ENCODE data around the gene JMJD1C.
"Not testable (repeated sequence)": the region's sequence is repeated elsewhere in the genome, so short reads cannot be mapped to it uniquely, and the experiment has no call there.

Gene JMJD1C

DNA sequence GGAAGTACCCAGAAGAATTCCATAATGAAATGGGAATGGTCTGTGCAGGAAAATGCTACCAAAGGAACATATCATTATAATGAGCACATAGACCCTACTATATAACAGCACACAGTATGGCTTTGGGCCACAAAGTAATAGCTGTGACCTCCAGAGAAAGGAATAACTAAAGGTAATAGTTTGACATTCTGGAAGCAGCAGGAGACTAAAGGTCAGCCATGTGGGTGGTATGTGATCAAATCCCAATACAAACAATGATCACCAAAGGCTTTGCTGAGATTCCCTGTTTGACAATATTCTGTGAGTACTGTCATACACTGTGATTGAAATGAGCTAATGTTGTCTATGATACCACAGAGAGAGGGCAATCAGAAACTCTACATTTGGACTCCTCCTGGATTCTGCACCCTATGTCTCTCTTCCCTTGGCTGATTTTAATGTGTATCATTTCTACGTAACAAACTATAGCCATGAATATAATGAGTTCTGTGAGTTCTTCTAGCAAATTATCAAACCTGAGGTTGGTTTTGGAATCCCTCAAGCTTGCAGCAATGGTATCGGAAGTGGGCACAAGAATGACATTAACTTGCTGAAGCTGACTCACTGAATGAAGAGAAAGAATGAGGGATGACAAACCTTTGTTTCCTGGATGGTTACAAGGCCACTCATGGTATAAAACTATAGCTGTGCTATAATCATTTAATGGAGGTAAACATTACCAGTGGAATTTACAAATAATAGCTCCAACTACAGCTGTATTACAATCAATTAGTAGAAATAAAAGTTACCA, 99.6 kb downstream of the JMJD1C start:
- no peak overlapping the region for H3K4me3 ChIP-seq (ENCODE audit: low read length)
- TF ChIP-seq ZNF274 (IDR thresholded peaks at IDR 0.05; ENCODE audit: low read depth, low read length) = no peak

DNA sequence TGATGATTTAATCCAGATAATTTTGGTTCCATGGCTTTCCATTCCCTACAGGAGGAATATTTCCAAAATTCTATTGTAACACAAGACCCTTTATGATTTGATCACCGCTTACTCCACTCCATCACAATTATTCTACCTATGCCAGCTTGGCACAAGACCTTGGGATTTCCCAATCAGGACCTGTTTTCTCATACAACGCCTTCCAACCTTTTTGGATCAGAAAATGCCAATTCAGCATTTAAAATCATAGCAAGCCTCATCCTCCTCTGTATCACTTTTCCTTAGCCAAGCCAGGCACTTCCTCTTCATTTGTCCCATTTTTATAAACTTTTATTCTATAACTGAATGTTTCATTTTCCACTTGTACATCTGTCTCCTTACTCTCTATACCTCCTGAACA, 100.9 kb downstream of the JMJD1C start:
- H3K4me3 ChIP-seq (ENCODE audit: low read length) = no peak overlapping the region
- no peak for TF ChIP-seq ZNF274 (IDR thresholded peaks at IDR 0.05; ENCODE audit: low read depth, low read length)

DNA sequence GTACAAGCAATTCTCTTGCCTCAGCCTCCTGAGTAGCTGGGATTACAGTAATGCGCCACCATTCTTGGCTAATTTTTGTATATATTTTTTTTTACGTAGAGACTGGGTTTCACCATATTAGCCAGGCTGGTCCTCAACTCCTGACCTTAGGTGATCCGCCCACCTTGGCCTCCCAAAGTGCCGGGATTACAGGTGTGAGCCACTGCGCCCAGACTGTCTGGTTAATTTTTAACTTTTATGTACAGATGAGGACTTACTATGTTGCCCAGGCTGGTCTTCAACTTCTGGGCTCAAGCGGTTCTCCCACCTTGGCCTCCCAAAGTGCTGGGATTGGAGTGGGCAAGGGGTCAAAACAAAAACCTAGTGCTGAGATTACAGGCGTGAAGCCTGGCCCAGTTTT, 101.8 kb downstream of the JMJD1C start:
- no peak for TF ChIP-seq ZNF274 (IDR thresholded peaks at IDR 0.05; ENCODE audit: low read depth, low read length)
- no peak overlapping the region for H3K4me3 ChIP-seq (ENCODE audit: low read length)

DNA sequence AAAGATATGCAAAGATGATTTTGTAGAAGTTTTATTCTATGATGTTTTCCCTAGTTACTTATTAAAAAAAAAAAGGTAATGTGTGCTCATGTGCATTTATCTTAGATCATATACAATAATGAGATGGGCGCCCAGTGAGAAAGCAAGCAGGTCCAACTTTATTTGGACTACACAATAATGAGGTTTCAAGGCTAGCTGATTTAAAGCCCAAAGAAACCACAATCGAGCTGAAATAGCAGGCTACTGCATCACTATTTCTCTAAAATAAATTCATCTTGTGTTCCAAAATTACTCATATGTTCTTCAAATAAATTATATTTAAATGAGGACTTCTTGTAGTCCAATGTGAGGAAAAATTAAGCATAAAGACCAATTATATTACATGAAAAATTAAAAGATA, 110.1 kb downstream of the JMJD1C start:
- H3K4me3 ChIP-seq (ENCODE audit: low read length) = no peak overlapping the region
- no peak for TF ChIP-seq ZNF274 (IDR thresholded peaks at IDR 0.05; ENCODE audit: low read depth, low read length)

DNA sequence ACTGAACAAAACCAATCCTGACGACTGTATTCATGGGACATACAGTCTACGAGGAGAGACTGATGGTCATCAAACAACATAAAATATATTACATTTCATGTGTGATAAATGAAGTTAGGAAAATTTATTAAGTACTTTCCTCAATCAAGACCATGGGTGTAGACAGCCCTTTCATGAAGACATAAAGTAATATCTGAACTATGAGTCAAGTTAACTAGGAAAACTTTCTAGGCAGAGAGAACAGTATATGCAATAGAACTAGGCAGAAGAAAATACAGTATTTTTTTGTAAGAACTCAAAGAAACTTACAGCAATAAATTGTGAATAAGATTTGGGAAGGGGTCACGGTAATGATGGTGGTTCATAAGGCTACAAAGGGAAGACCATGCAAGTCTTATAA, 112.8 kb downstream of the JMJD1C start:
- no peak overlapping the region for H3K4me3 ChIP-seq (ENCODE audit: low read length)
- TF ChIP-seq ZNF274 (IDR thresholded peaks at IDR 0.05; ENCODE audit: low read depth, low read length) = no peak

DNA sequence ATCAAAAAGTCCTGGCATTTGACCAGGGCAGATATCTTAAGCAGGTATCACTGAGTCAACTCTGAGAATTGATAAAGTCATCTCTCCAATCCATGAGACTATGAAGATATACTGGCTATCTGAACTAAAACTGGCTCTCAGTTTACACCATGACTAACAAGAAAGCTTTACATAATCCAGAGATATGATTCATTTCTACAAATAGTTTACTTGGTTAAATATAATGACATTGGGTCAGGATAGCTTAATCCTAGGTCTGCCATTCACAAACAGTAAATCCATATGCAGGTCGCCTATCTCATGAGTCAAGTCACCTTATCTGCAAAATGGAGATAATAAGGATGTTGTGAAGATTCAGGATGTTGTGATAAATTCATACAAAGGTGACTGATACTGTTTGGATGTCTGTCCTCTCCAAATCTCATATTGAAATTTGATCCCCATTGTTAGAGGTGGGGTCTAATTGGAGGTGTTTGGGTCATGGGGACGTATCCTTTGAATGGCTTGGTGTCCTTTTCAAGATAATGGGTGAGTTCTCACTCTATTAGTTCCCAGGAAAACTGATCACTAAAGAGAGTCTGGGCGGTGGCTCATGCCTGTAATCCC, 117.4 kb downstream of the JMJD1C start:
- no peak overlapping the region for H3K4me3 ChIP-seq (ENCODE audit: low read length)
- no peak for TF ChIP-seq ZNF274 (IDR thresholded peaks at IDR 0.05; ENCODE audit: low read depth, low read length)

DNA sequence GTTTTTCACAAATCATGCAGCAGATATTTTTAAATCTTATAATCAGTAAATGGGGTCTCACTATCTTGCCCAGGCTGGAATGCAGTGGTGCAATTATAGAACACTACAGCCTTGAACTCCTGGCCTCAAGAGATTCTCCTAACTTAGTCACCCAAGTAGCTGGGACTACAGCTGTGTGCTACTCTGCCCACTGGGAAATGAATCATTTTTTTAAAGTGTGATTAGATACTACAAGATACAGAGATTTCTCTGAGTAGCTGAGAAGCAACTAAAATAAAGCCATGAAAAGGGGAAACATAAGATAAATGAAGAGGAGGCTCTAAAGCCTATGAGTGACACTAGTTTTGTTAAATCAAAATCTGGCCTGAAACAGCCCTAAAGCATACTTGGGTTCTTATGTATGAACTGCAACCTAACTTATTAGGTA, 119.7 kb downstream of the JMJD1C start:
- no peak overlapping the region for H3K4me3 ChIP-seq (ENCODE audit: low read length)
- TF ChIP-seq ZNF274 (IDR thresholded peaks at IDR 0.05; ENCODE audit: low read depth, low read length) = no peak

DNA sequence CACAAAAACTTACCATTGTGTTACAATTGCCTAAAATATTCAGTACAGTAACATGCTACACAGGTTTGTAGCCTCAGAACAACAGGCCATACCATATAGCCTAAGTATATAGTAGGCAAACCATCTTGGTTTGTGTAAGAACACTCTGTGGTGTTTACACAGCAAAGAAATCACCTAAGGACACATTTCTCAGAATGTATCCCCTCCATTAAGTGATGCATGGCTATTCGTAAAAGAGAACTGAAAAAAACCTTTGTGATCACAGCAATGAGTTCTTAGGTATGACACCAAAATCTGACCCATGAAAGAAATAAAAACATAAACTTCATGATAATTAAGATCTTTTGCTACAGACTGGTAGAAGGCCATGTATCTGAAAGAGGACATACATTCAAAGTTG, 121.5 kb downstream of the JMJD1C start:
- TF ChIP-seq ZNF274 (IDR thresholded peaks at IDR 0.05; ENCODE audit: low read depth, low read length) = no peak
- H3K4me3 ChIP-seq (ENCODE audit: low read length) = no peak overlapping the region

DNA sequence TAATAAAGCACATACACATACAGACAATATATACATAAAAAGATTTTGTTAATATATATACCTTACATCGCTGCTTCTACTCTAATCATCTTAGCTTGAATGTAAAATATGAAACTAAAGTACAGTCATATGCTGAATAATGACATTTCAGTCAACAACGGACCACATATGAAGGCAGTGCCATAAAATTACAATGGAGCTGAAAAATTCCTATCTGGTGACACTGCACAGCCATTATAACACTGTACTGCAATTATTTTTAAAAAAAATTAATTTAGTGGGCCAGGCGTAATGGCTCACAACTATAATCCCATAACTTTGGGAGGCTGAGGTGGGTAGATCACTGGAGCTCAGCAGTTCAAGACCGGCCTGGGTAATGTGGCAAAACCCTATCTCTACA, 122.3 kb downstream of the JMJD1C start:
- no peak overlapping the region for H3K4me3 ChIP-seq (ENCODE audit: low read length)
- no peak for TF ChIP-seq ZNF274 (IDR thresholded peaks at IDR 0.05; ENCODE audit: low read depth, low read length)

DNA sequence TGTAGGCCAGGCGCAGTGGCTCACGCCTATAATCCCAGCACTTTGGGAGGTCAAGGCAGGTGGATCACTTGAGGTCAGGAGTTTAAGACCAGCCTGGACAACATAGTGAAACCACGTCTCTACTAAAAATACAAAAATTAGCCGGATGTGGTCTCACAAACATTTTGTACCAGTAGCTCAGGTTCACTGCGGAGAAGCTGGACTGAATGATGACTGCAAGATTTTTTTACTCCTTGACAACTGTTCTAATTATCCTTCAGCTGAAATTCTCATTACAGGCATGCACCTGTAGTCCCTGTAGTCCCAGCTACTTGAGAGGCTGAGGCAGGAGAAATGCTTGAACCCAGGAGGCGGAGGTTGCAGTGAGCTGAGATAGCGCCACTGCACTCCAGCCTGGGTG, 126.1 kb downstream of the JMJD1C start:
- H3K4me3 ChIP-seq (ENCODE audit: low read length) = not testable (repeated sequence)

DNA sequence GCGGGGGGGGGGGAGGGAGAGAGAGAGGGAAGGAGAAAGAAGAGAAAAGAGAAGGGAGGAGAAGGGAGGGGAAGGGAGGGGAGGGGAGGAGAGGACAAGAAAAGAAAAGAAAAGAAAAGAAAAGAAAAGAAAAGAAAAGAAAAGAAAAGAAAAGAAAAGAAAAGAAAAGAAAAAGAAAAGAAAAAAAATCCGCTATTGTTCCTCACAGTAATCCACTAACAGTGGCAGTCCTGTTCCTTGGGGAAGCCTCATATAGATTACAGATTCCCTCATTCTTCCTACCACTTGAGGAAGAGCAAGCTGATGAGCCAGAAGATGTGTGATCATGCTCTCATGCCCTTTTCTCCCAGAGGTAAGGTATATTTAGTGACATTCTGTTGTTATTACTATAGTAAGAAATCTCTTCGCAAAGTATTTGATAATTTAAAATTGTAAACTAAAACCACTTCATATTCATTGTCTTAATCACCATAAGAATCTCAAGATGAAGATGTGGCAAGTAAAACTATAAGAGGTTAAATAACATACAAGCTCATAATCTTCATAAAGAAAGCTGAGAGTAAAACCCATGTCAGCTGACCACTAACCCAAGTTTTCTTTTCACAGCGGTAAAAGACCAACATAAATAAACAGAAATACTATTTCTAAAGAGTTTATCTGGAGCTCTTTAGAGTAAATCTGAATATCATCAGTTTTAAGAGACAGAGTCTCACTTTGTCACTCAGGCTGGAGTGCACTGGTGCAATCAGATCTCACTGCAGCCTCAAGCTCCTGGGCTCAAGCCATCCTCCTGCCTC, 128.1 kb downstream of the JMJD1C start:
- no peak overlapping the region for H3K4me3 ChIP-seq (ENCODE audit: low read length)

DNA sequence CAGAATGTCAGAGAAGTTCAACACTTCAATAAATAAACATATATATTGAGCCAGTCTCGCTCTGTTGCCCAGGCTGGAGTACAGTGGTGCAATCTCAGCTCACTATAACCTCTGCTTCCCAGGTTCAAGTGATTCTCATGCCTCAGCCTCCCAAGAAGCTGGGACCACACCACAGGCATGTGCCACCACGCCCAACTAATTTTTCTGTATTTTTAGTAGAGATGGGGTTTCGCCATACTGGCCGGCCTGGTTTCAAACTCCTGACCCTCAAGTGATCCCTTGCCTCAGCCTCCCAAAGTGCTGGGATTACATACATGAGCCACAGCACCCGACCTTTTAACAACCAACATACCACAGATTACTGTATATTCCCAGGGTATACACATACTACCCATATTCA, 134.2 kb downstream of the JMJD1C start:
- no peak overlapping the region for H3K4me3 ChIP-seq (ENCODE audit: low read length)
- TF ChIP-seq ZNF274 (IDR thresholded peaks at IDR 0.05; ENCODE audit: low read depth, low read length) = no peak

More for the DNA sequence above, 128.1 kb downstream of the JMJD1C start:
- no peak for TF ChIP-seq ZNF274 (IDR thresholded peaks at IDR 0.05; ENCODE audit: low read depth, low read length)

DNA sequence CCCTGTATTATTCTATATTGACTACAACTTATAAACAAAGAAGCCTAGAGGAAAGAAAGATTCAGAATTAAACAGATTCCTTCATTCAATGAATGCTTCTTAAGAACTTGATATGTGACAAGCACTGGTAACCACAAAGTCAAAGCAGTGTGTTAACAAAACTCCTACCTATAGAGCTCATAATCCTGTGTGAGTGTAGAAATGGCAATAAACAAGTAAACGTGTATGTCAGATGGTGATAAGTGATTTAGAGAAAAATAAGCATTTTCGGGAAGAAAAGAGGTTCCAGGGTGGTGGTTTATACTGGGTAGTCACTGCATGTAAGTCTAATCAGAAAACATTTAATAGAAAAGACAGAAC, 141.3 kb downstream of the JMJD1C start:
- H3K4me3 ChIP-seq (ENCODE audit: low read length) = no peak overlapping the region
- no peak for TF ChIP-seq ZNF274 (IDR thresholded peaks at IDR 0.05; ENCODE audit: low read depth, low read length)

DNA sequence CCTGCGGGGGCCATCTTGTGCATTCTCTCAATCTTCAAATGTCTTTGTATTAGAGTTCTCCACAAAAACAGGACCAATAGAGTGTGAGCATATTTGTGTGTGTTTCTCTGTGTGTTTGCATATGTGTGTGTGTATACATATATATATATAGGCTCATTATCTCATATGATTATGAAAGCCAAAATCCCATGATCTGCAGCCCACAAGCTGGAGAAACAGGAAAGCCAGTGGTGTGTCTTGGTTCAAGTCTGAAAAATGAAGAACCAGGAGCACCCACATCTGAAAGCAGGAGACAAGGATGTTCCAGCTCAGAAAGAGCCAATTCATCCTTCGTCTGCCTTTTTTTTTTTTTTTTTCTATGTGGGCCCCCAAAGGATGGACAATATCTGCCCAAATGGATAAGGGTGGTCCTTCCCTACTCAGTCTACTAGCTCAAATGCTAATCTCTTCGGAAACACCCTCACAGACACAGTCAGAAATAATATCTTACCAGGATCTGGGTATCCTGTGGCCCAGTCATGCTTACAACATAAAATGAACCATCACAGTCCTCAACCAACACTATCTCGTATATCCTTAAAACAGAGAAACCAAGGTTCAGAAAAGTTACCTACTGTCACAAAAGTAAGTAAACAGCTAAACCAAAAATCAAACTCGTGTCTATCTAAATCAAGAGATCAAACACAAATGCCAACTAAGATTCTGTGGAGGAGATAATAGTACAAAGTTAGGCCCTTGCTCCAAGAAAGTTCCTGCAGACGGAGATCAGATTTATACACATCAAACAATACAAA, 141.9 kb downstream of the JMJD1C start:
- no peak for TF ChIP-seq ZNF274 (IDR thresholded peaks at IDR 0.05; ENCODE audit: low read depth, low read length)

More for the DNA sequence above, 141.9 kb downstream of the JMJD1C start:
- no peak overlapping the region for H3K4me3 ChIP-seq (ENCODE audit: low read length)
